Endothelial cell of umbilical vein (primary cell): ENCODE results near the gene BAD. TPM values are rescaled to one million over a fixed set of nuclear protein-coding genes. Genes with fewer than 3 reads are reported as not detected.

Experiments used
- BruUV-seq: library from RNA; stranded (reverse); fragments of 400-500 nt; replicated peaks from 2 replicates; lab custom pipeline; 2021; lab: Mats Ljungman, UMichigan
- CTCF ChIA-PET: fragments of 300-600, 350-600 bp; sonication (Branson Sonifier 250); formaldehyde crosslinking; loops from one replicate; lab custom pipeline; 2021; ENCODE audit warnings: antibody characterized with exemption, inconsistent platforms; lab: Charles Lee
- POLR2A ChIA-PET: fragments of 300-600, 350-600 bp; sonication (Branson Sonifier 250); formaldehyde crosslinking; loops from one replicate; lab custom pipeline; 2021; ENCODE audit warnings: antibody characterized with exemption, inconsistent platforms; lab: Charles Lee
- DNase-seq: peaks from one replicate; pipeline ENCODE4 v3.0.0-alpha.2; 2011; ENCODE audit warnings: low read depth, low spot score
- FAIRE-seq: peaks from 2 replicates; lab custom pipeline; 2011; peaks lifted over from hg19 to GRCh38; lab: Jason Lieb, UNC
- H2AFZ ChIP-seq: 2 replicates; pipeline ENCODE4 v1.6.0; 2012; ENCODE audit warnings: low read depth, low read length, control low read depth, inconsistent platforms
- H3K27ac ChIP-seq: 2 replicates; pipeline ENCODE4 v1.5.1; 2011; ENCODE audit warnings: low read depth, mild to moderate bottlenecking, control low read depth, low read length, moderate library complexity; ENCODE audit not compliant: insufficient read depth
- H3K27me3 ChIP-seq, 2 experiments: 2 replicates each; pipeline versions ENCODE4 v1.6.0 to v1.6.1; 2011; ENCODE audit warnings: low read length in 2 of 2, mixed read lengths in 1 of 2; ENCODE audit not compliant: control insufficient read depth in 2 of 2, insufficient read depth in 2 of 2
- H3K36me3 ChIP-seq, 2 experiments: 2 replicates in 1 of 2; 3 replicates in 1 of 2; pipeline ENCODE4 v1.5.1; 2011; ENCODE audit warnings: low read length in 2 of 2, mild to moderate bottlenecking in 1 of 2, moderate library complexity in 1 of 2; ENCODE audit not compliant: control insufficient read depth in 2 of 2, insufficient read depth in 2 of 2; ENCODE audit errors: extremely low read depth in 1 of 2
- H3K4me1 ChIP-seq: 3 replicates; pipeline ENCODE4 v1.5.1; 2011; ENCODE audit warnings: mild to moderate bottlenecking, low read length; ENCODE audit not compliant: control insufficient read depth, insufficient read depth; ENCODE audit errors: extremely low read depth
- H3K4me2 ChIP-seq: 2 replicates; pipeline ENCODE4 v1.6.1; 2011; ENCODE audit warnings: low read length, control low read depth, mixed read lengths; ENCODE audit not compliant: insufficient read depth
- H3K4me3 ChIP-seq, 3 experiments: fragments of 200-600 bp in 1 of 3; sonication (generic), shearing (Covaris generic) in 1 of 3; replicated peaks in 1 of 3; 2 replicates each; pipeline ENCODE4 v1.5.1; 2011 to 2016; ENCODE audit warnings: control low read depth in 3 of 3, low read length in 3 of 3, mild to moderate bottlenecking in 2 of 3, inconsistent platforms in 1 of 3, low read depth in 1 of 3, moderate library complexity in 1 of 3; ENCODE audit not compliant: insufficient read depth in 1 of 3
- H3K79me2 ChIP-seq: 2 replicates; pipeline ENCODE4 v1.6.0; 2012; ENCODE audit warnings: low read length, inconsistent platforms; ENCODE audit not compliant: control insufficient read depth, insufficient read depth
- H3K9ac ChIP-seq: replicated peaks from 2 replicates; pipeline ENCODE3; 2011; ENCODE audit warnings: low read length, control low read depth; ENCODE audit not compliant: insufficient read depth; ENCODE audit errors: extremely low read depth
- H3K9me1 ChIP-seq: replicated peaks from 3 replicates; pipeline ENCODE4 v1.6.0; 2011; ENCODE audit warnings: mild to moderate bottlenecking, low read length; ENCODE audit not compliant: control insufficient read depth, insufficient read depth; ENCODE audit errors: extremely low read depth
- H3K9me3 ChIP-seq: replicated peaks from 2 replicates; pipeline ENCODE4 v1.5.1; 2012; ENCODE audit warnings: low read length, inconsistent platforms; ENCODE audit not compliant: control insufficient read depth, insufficient read depth
- H4K20me1 ChIP-seq: replicated peaks from 2 replicates; pipeline ENCODE3; 2011; ENCODE audit warnings: mild to moderate bottlenecking, low read length; ENCODE audit not compliant: control insufficient read depth, insufficient read depth; ENCODE audit errors: extremely low read depth
- GATA2 ChIP-seq: IDR thresholded peaks from 2 replicates; pipeline ENCODE4 v1.7.0; 2011; ENCODE audit warnings: low read depth, mild to moderate bottlenecking, moderate library complexity, mixed read lengths, low read length; ENCODE audit not compliant: insufficient read length, insufficient read depth
- MYC ChIP-seq: IDR thresholded peaks from one replicate; pipeline ENCODE4 v1.6.1; 2011; ENCODE audit warnings: mild to moderate bottlenecking, low read depth, low read length
- POLR2A ChIP-seq: IDR thresholded peaks from 2 replicates; pipeline ENCODE4 v1.6.1; 2012; ENCODE audit warnings: low read depth, mild to moderate bottlenecking, control low read depth, low read length
- POLR2AphosphoS5 ChIP-seq: IDR thresholded peaks from 2 replicates; pipeline ENCODE4 v1.6.1; 2012; ENCODE audit warnings: low read depth, mild to moderate bottlenecking, control low read depth, low read length, moderate library complexity; ENCODE audit not compliant: insufficient read depth
- dilution Hi-C: fragments of 300-500 bp; cut with MboI; formaldehyde crosslinking; loops from one replicate; pipeline ENCODE4 v1.15.0; 2019; ENCODE audit warnings: low sequenced_read_pairs; ENCODE audit not compliant: extremely low pct_ligation_motif_present
- intact Hi-C: fragments of 100-400 bp; cut with micrococcal nuclease; formaldehyde crosslinking; loops from one replicate; pipeline ENCODE4 v1.10.0; 2022
- polyA plus RNA-seq, 4 experiments: library from polyadenylated mRNA; depleted of rRNA in 3 of 4; stranded (reverse) in 3 of 4; unstranded in 1 of 4; fragments of >200 nt; gene quantifications; 2 replicates each; pipeline versions ENCODE4 v1.2.1 to v1.2.3, GENCODE V29; 2011 to 2012; ENCODE audit warnings: missing spikeins in 1 of 4
- total RNA-seq: library from RNA; stranded (reverse); gene quantifications from 2 replicates; pipeline ENCODE4 v1.2.3, GENCODE V29; 2021

Gene BAD
- total and polyA plus RNA-seq, 2 donors (not counting 3 experiments of a cell fraction or from before 2014, with no cell fraction given), result 65.3 to 88.0 TPM

DNA sequence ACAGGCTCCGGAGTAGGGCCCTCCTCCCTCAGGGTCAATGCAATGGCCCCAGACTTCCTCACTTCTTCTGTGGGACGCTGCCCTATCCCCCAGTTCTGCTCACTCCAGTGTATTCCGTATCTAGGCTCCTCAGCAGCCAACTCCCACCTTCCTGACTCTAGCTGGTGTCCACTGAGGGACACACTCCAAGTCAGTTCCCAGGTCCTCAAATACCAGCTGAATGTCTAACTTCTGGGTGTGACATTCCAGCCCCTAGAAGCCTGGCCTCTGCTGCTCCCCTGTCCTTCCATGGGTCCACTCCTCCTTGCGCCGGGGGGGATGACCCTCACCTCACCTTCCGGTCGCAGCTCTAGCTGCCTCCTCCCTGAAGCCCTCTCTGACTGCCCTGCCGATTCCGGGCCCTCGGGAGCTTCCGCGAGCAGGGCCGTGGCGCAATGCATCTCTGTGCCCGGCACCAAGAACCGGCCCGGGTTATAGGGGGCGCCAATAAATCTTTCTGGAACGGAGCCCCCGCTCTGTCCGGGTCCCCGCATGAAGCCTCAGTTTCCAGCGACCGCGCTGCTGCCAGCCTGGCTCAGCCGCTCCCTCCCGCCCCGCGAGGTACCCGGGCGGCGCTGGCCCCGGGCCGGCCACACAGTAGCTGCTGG lies 15.4 kb downstream of the BAD start:
- Histone ChIP-seq H3K4me1 (peaks cover 38% of the 10 kb centered on the region), H3K27me3 (no peaks in the 10 kb centered on the region), H3K79me2 (no peaks in the 10 kb centered on the region), H2AFZ (no peak overlapping the region), H3K9me1 (no peaks in the 10 kb centered on the region), H3K9me3 (no peaks in the 10 kb centered on the region), H3K36me3 (peaks cover 0 to 13% of the 10 kb centered on the region in 2 experiments), H3K4me3 (peak overlapping the region in 2 of 3 experiments; percentile 34 to 45), H4K20me1 (no peaks in the 10 kb centered on the region), H3K27ac (peak overlapping the region; percentile 76), H3K9ac (peak overlapping the region; percentile 76), H3K4me2 (peak overlapping the region; percentile 43)
- TF ChIP-seq POLR2AphosphoS5, result no peak
- peak; percentile 14 for TF ChIP-seq POLR2A
- intact Hi-C loops, result loop anchor here (1.0 to 2.0 kb wide), 3 partner anchors 18 to 510 kb away; partner anchors contain the start of genes PLCB3 and SF1
- ChIA-PET CTCF (interaction anchor here (0.7 to 5.6 kb wide), 13 partner anchors 11 to 86 kb away, joined by 3 to 60 read pairs (median 5); partner anchors contain the start of genes BAD, CATSPERZ, FERMT3 and PLCB3), POLR2A (interaction anchor here (1.2 to 2.6 kb wide), 4 partner anchors 15 to 63 kb away, joined by 3 to 10 read pairs (median 4); partner anchors contain the start of genes FERMT3, FKBP2 and PPP1R14B)
- DNase-seq (no peak), FAIRE-seq (peak; percentile 92)
- BruUV-seq, result no TSS peak
- dilution Hi-C loops, result no loop called here

DNA sequence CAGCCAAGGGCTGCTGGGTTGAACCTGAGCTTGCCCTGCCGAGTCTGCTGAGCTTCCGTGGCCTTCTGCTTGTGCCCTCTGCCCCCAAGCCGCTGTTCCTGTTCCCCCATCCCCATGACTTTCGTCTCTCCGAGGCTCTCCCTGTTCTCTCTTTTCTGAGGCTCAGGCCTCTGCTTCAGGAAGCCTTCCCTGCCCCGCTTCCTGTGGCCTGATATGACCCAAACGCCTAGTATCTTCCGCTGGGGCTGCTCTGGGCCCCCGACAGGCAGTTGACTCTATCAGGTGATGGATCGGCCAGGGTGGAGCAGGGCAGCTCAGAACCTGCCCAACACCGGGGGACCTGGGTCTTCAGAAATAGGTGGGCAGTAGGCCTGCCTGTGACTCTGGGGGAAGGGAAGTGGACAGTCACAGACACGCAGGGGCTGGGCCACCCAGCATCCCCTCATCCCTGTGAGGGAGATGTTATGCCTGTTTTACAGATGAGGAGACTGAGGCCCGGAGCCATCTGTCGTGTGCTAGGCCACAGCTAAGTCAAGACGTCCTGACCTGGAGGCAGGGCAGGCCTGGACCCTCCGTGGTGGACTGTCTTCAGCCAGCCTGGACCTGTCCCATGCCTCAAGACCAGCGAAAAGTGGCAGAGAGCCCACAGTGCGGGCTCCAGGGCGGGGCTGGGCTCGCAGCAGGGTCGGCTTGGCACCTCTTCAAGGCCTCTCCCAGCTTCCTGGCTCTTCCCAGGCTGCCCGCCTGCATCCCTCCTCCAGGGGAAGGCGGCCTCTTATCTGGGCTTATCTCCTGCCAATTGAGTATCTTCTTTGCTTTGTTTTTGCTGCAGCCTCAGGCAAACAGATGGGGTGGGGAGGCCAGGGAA lies 16.2 kb downstream of the BAD start:
- Histone ChIP-seq H3K79me2 (no peaks in the 10 kb centered on the region), H3K27me3 (no peaks in the 10 kb centered on the region), H4K20me1 (no peaks in the 10 kb centered on the region), H3K9me1 (no peaks in the 10 kb centered on the region), H3K4me2 (peak overlapping the region; percentile 43), H3K9me3 (no peaks in the 10 kb centered on the region), H2AFZ (no peak overlapping the region), H3K27ac (peak overlapping the region; percentile 76), H3K4me1 (peaks cover 45% of the 10 kb centered on the region), H3K9ac (peak overlapping the region; percentile 76), H3K4me3 (no peak overlapping the region), H3K36me3 (peaks cover 2 to 13% of the 10 kb centered on the region in 2 experiments)
- no peak for FAIRE-seq
- no TSS peak for BruUV-seq
- dilution Hi-C loops, result no loop called here
- ChIA-PET POLR2A (interaction anchor here (0.7 to 2.6 kb wide), 5 partner anchors 14 to 63 kb away, joined by 3 to 10 read pairs (median 3); partner anchors contain the start of genes FERMT3, FKBP2 and PPP1R14B), CTCF (interaction anchor here (0.7 to 5.6 kb wide), 16 partner anchors 10 to 87 kb away, joined by 3 to 60 read pairs (median 4); partner anchors contain the start of genes BAD, CATSPERZ, FERMT3 and PLCB3)
- intact Hi-C loops, result loop anchor here (2.0 kb wide), 1 partner anchor 511 kb away; the partner anchor contains the start of gene SF1
- peak; percentile 41 for TF ChIP-seq POLR2A
- TF ChIP-seq MYC, result no peak
- peak; percentile 89 for TF ChIP-seq GATA2
- peak; percentile 74 for DNase-seq
